Activated T-helper 1 cell treated with Interleukin-2 at 50 U/mL for 16 hours (primary cell): ENCODE measurements around the gene DNAH8.

ENCODE experiments used
- DNase-seq: peaks from one replicate; pipeline ENCODE4 v3.0.0-alpha.2; 2020; ENCODE audit warnings: low read depth

DNAH8 gene

GRCh38 chr6:39018103-39018502 is 303.0 kb downstream of the DNAH8 start:
- no peak for DNase-seq

DNA sequence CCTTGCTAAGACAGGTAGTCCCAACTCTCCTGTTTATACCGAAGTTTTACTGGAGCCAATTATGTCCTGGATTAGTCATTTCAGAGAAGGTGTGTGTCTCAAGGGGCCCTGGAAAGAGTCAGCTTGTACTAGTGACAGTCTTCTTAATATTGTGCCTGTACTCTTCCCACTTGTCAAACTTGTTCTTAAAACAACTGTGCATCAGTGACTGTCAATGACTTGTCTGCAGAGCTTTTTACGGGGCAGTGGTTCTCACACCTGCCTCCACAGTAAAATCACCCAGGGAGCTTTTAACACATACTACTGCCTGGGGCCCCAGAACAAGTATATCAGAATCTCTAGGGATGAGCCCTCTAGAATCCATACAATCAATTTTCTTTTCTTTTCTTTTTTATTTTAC is 305.0 kb downstream of the DNAH8 start:
- DNase-seq = no peak

DNA sequence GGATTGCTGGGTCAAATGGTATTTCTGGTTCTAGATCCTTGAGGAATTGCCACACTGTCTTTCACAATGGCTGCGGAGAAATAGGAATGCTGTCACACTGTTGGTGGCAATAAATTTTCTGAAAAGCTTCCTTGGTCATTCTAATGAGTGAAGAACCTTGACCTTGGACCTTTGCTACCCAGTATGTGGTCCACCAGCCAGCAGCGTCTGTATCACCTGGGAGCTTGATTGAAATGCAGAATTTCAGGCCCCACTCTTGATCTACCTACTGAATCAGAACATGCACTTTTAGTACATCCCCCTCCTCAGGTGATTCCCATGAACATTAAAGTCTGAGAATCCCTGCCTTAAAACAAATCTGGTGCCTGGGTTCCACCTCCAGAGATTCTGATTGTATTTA is 305.9 kb downstream of the DNAH8 start:
- DNase-seq = no peak

DNA sequence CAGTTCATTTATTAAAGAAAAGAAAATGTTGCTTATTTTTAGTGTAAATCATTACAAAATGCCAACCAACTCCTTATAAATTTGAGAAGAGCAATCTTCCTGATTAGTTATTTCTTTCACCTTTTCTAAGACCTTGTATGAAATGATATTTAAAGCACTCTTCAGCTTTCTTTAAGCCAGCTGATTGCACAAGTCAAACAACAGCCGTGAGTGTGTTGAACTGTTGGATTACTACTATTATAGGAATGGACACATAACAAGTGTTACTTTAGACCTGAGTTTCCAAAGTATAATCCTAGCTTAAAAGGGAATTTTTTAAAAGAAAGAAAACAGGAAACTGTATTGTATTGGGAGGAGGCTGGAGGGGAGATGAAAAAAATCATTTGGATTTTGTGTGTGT is 306.7 kb downstream of the DNAH8 start:
- no peak for DNase-seq

DNA sequence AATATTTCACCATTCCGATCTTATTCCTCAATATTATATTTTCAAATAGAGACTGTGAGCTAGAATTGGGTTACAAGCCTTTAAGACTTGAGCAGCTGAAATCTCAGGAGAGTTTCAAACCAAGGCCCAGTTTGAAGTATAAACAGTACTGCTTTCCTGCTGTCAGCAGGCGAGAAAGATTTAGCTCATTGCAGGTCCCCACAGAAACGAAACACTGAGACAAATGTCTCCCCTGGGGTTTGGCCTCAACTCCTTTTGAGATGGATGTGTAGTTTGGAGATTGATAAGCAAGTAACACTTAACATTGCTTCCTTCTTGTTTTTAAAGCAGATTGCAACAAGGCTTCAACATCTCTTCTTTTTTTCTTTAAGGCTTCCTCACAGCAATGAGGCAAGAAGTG is 311.1 kb downstream of the DNAH8 start:
- no peak for DNase-seq

DNA sequence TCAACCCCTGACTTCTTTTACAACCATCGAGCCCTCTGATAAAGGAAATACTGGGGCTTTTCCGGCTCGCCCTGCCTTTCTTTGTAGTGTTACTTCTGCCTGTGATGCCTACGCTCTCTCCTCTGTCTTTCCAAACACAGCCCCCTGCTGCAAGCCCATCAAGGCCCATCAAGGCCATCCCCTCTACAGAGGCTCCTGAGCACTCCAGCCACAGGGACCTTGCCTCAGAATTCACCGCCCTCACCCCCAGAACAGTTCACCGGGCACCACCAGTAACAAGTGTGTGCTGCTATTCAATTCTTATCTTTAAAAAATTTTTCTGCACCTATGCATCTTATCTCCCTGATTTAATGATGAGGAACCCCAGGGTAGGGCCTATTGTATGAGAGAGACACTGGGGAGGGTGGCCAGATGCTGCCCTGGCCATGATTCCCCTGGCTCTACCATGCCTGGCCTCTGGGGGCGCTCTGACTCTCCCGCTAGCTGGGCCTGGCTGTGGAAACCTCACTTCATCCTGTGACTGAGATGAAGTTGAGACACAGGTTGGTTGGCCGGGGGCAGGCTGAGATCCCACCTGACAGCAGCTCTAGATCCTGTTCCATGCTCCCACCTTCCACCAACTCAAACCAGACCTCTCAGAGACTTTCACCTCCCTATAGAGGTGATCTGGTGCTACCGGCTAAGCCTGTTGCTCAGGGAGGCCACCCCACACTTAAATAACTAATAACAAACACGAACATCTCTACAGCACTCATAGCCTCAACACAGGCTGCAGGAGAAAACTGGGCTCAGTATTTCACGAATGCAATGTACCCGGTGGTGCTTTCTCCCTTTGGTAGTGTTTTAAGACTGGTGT is 314.3 kb downstream of the DNAH8 start:
- no peak for DNase-seq

DNA sequence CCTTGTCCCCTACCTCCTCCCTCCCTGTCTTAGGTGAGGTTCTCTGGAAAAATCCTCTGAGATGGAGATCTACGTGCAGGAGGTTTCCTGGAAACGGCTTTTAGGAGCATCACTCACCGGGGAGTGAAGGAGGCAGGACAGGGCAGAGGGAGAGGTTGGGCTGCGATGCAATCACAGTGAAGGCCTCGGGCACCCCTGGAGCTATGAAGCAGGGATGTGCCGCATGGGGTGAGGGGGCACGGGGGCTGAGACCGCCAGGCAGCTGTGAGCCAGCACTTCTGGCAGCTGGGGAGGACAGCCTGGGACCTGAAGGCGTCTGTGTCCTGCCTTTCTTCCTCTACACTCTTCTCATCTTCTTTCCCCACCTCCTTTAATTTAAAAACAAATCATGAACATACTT is 320.6 kb downstream of the DNAH8 start:
- DNase-seq = no peak

DNA sequence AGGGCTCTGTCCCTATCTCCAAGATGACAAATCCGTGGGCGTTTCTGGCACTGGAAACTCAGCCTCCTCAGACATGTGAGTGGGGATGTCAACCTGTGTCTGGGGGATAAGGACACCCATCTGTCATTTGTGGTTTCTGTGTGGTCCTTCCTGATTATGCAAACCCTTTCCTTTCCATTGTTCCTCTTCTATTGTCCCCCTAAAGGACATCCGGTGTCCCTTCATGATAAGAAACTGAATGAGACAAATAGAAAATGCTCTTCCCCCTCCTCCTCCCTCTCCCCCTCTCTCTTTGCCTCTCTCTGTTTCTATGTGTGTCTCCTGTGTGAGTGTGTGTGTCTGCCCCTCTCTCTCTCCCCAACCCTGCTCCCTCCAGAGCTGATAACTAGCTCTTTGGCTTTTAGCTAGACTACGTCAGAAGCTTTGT is 322.0 kb downstream of the DNAH8 start:
- no peak for DNase-seq

GRCh38 chr6:39037707-39038106 is 322.6 kb downstream of the DNAH8 start:
- no peak for DNase-seq

DNA sequence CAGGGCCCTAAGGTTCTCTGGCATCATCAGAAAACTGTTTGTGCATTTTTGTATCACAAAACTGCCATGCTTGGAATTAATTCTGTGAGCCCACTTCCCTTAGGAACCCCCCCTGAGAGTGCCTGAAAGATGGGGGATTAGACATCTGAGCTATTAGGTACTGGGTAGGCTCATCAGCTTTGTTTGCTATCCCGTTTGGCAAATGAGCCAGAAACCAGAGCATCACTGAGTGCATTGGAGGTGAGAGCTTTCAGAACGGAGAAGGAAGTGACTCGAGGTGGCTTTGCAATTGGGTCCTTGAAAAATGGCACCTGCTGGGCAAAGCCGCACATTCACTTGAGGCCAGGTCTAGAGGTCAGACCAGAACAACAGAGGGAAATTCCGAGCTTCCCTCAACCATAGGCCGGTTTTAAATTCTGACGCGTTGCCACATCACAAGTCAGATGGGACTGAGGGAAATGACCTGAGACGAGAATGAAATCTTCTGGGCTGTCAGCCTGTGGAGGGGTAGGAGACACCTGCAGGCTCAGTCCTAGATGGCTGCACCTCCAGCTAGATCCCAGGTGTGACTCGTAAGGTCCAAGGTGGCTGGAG is 325.1 kb downstream of the DNAH8 start:
- no peak for DNase-seq

DNA sequence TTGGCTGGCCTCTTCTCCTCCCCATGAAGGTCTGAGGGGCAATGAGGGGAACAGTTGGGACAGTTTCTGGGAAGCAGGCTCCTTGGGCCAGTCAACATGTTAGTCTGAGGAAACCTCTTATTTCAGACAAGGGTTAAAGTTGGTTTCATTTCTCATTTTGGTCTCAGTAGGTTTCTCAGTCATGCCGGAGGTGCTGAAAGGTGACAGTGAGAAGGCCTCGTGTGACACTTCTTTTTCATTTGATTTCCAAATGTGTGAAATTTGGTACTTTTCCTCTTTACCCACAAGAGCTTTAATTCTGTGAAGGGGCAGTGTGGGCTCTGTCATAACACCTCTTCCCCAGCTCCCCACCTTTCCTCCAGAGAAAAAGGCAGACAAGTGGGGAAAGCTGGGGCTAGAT is 326.0 kb downstream of the DNAH8 start:
- no peak for DNase-seq

- no peak for DNase-seq
These were observed 328.7 kb downstream of the DNAH8 start for GRCh38 chr6:39043776-39044175.

GRCh38 chr6:39044181-39044580 is 329.1 kb downstream of the DNAH8 start:
- DNase-seq = no peak

GRCh38 chr6:39047434-39048327 is 332.6 kb downstream of the DNAH8 start:
- no peak for DNase-seq

- DNase-seq = no peak
These were observed 333.6 kb downstream of the DNAH8 start, which contains the start of gene GLP1R for GRCh38 chr6:39048481-39049399. TSS of gene GLP1R (plus strand) at chr6:39048781. CDS start at chr6:39048841, 60 bp downstream.

GRCh38 chr6:39049575-39050283 is 334.6 kb downstream of the DNAH8 start:
- DNase-seq = no peak

DNA sequence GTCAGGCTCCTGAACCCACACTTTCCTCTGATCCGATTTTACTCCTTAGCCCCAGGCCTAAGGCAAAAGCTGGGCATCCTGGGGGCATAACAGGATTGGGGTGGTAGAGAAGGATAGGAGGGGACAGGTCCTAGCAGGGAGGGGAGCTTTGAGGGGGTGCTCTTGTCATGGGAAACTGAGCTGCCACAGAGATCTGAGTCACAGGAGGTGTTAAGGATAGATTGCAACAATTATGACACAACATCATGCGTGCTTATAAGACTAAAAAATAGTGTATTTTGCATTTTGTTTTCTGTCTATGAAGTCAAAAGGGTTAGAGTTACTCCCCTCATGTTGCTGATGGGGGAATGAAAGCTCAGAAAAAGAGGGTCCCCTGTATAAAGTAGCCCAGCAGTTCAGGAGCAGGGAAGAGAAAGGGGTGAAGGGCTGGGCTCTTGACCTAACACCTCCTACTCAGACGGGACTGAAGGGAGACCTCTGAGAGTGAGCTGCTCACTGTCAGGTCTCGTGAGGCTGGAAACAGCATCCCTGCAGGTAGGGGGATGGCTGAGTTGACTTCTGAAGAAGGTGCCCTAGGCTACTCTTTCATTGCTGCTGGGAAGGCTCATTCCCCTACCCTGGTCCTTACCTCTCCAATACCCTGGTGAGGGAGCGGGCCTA is 335.5 kb downstream of the DNAH8 start:
- no peak for DNase-seq

GRCh38 chr6:39051399-39052122 is 336.4 kb downstream of the DNAH8 start:
- no peak for DNase-seq

DNA sequence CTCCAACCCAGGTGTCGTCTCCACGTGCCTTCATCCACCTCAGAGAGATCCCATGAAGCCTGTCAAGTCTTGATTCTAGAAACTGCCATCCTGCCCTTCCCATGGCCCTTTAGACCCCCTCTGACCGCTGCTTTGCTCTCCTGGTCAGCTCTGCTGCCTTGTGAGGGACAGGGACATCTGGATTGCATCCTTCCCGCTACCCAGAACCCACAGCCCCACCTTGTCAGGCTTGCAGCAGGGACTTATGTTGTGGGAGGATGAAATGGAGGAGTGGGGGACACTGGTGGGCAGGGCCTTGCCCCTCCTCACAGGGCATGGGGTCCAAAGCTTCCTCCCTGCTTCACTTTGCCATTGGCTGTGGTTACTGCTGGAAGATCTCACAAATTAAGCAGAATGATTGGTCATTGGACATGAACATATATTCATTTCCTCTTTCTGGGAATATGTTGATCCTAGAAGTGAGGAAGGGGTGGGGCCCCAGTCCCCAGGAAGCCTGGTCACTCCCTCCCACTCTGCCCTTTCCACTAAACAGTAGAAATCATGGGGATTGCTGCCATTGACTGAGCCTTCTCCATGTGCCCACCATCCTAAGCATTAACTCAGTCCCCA is 338.0 kb downstream of the DNAH8 start:
- DNase-seq = no peak
